Keratinocyte (primary cell): ENCODE results near the gene TJP3.

ENCODE experiments used
- CTCF ChIP-seq, 3 experiments: IDR thresholded peaks in 1 of 3; conservative IDR thresholded peaks in 1 of 3; optimal IDR thresholded peaks in 1 of 3; 2 replicates in 2 of 3; 3 replicates in 1 of 3; pipeline versions ENCODE3 to v1.5.1; 2011; ENCODE audit warnings: low read length in 3 of 3, mild to moderate bottlenecking in 3 of 3, moderate library complexity in 2 of 3, control low read depth in 1 of 3, inconsistent platforms in 1 of 3; ENCODE audit not compliant: insufficient read depth in 2 of 3; ENCODE audit errors: extremely low read depth in 1 of 3
- EZH2 ChIP-seq: IDR thresholded peaks from one replicate; pipeline ENCODE4 v1.6.1; 2012; ENCODE audit warnings: inconsistent platforms, mild to moderate bottlenecking, low read length, moderate library complexity

- TF ChIP-seq CTCF (optimal IDR thresholded peaks at IDR 0.05 in 1 of 3, IDR thresholded peaks at IDR 0.05 in 1 of 3, conservative IDR thresholded peaks at IDR 0.05 in 1 of 3; ENCODE audit: extremely low read depth in 1 of 3, insufficient read depth in 2 of 3, low read length in 3 of 3): no peak
- no peak for TF ChIP-seq EZH2
Measured at GRCh38 chr19:3695124-3695733, 13.0 kb upstream of the TJP3 start.
